Kidney epithelial cell (primary cell): ENCODE results near the gene IL27RA. TPM values are rescaled to one million over a fixed set of nuclear protein-coding genes. Genes with fewer than 3 reads are reported as not detected.

Source experiments
- DNase-seq: peaks from one replicate; pipeline ENCODE4 v3.0.0-alpha.2; 2010; ENCODE audit warnings: low read depth
- H3K27me3 ChIP-seq: 2 replicates; pipeline ENCODE4 v1.6.0; 2011; ENCODE audit warnings: low read length; ENCODE audit not compliant: control insufficient read depth, insufficient read depth
- H3K36me3 ChIP-seq: 2 replicates; pipeline ENCODE4 v1.5.1; 2011; ENCODE audit warnings: low read length; ENCODE audit not compliant: control insufficient read depth, insufficient read depth
- H3K4me3 ChIP-seq: 2 replicates; pipeline ENCODE4 v1.5.1; 2011; ENCODE audit warnings: low read depth, mild to moderate bottlenecking, control low read depth, low read length
- total RNA-seq: library from RNA; depleted of rRNA; stranded (reverse); fragments of >200 nt; gene quantifications from 2 replicates; pipeline ENCODE4 v1.2.3, GENCODE V29; 2015
- TF ChIP-seq, protein P1 (sequence below): IDR thresholded peaks from 2 replicates; pipeline ENCODE4 v1.5.1; 2011; ENCODE audit warnings: mild to moderate bottlenecking, moderate library complexity, low read length, control low read depth, inconsistent platforms; ENCODE audit not compliant: insufficient read depth, poor library complexity, severe bottlenecking

The IL27RA gene
- 4.1 and 7.5 TPM in 2 replicates for total RNA-seq

DNA sequence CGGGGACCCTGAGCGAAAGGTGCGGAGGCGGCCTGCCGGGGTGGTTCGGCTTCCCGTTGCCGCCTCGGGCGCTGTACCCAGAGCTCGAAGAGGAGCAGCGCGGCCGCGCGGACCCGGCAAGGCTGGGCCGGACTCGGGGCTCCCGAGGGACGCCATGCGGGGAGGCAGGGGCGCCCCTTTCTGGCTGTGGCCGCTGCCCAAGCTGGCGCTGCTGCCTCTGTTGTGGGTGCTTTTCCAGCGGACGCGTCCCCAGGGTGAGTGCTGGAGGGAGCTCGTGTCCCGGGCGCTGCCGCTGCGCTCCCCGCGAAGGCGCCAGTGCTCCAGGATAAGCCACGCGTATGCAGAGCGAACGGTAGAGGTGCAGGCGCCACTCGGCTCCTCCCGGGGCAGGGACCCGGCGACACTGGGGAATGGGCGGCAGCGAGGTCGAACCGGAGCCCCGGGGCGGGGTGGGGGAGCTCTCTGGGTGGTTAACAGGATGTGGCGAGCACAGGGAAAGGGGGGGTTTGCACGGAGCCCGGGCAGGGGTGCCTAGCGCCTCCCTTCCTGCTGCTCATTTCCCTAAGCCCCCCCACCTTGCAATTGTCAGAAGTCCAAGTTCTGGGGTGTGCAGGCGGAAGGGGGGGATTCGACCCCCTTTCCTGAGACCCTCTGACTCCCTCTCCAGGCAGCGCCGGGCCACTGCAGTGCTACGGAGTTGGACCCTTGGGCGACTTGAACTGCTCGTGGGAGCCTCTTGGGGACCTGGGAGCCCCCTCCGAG is at the start of gene IL27RA:
IL27RA (plus strand) TSS at position 44 of the 762 bp plus-strand sequence; CDS start at position 155, 111 bp downstream.
- Histone ChIP-seq H3K4me3 (peak within 1 kb of the TSS; percentile 50), H3K36me3 (no peaks in the 10 kb centered on the region), H3K27me3 (peaks cover 8% of the 10 kb centered on the region)
- TF ChIP-seq, protein P1, sequence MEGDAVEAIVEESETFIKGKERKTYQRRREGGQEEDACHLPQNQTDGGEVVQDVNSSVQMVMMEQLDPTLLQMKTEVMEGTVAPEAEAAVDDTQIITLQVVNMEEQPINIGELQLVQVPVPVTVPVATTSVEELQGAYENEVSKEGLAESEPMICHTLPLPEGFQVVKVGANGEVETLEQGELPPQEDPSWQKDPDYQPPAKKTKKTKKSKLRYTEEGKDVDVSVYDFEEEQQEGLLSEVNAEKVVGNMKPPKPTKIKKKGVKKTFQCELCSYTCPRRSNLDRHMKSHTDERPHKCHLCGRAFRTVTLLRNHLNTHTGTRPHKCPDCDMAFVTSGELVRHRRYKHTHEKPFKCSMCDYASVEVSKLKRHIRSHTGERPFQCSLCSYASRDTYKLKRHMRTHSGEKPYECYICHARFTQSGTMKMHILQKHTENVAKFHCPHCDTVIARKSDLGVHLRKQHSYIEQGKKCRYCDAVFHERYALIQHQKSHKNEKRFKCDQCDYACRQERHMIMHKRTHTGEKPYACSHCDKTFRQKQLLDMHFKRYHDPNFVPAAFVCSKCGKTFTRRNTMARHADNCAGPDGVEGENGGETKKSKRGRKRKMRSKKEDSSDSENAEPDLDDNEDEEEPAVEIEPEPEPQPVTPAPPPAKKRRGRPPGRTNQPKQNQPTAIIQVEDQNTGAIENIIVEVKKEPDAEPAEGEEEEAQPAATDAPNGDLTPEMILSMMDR = peak; percentile 87
- no peak for DNase-seq

DNA sequence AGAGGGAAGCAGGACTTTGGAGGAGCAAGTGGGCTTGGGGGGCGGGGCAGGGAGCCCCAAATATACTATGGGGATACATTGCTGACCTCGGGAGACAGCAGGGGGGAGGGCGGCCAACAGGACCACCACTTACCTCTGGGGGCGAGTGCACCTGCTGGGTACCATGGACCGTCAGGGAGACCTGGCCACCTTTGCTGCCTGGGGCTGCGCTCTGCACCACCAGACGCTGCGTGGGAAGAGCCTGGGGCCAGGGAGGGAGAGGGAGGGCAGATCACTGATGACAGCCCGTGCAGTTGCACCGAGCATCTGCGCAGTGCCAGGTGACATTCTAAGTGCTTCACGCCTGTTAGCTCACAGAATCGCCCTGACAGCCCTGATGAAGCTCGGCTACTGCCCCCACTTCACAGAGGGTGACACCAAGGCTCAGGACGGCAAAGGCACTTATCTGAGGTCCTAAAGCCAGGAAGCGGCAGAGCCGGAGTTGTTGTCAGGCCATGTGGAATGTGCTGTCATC is 49.5 kb upstream of the IL27RA start:
- H3K36me3 ChIP-seq = no peaks in the 10 kb centered on the region
- H3K27me3 ChIP-seq = no peaks in the 10 kb centered on the region
- no peak for DNase-seq
- TF ChIP-seq, protein P1 = no peak
- H3K4me3 ChIP-seq = no peak overlapping the region

DNA sequence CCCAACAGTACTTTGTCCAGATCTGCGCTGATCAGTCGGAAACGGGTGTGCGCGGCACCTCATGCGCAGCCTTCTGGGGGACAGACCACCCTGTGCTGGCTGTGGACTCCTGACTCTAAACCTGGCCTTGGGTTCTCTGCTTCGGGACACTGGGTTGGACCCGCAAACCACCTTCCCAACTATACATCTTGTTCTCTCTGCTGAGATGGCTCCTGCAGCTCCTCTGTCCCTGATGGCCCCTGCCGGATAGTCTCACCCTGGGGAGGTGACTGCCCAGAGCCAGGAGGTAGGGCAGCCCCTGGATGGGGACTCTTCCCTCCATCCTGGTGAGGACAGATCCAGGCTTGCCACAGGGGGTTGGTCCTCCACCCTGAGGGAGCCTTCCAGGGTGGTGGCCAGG is 48.8 kb upstream of the IL27RA start:
- peaks cover 1% of the 10 kb centered on the region for H3K36me3 ChIP-seq

DNA sequence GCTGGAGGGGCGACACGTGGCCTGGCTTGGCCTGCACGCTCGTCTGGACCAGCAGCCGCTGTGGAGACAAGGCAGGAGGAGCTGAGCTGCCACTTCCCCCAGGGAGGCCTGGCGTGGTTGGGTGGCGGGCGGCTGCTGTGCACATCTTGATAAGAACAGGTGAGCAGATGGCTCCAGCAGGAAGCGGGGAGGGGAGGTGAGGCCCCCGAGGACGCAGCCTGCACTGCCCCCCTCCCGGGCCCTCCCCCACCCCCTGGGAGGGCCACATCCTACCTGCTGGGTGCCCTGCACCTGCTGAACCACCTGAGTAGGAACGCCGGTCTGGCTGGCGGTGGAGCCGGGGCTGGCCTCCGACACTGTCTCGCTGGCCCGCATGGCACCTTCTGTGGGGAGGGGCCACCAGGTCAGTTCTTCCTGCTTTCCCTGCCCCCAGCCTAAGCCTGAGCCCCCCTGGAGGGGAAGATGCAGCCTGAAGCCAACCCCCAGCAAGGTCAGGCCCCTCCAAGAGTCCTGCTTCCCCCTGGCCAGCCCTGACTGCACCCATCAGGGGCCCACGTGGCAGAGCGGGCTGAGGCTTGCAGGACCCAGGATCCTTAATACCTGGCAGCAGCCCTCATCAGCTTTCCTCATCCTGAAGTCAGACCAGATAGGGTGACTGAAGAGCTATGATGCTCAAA is 48.2 kb upstream of the IL27RA start:
- TF ChIP-seq, protein P1 = no peak
- Histone ChIP-seq H3K36me3 (peaks cover 1% of the 10 kb centered on the region), H3K27me3 (no peaks in the 10 kb centered on the region), H3K4me3 (no peak overlapping the region)
- DNase-seq = no peak

More for the DNA sequence above, 48.8 kb upstream of the IL27RA start:
- TF ChIP-seq, protein P1 = no peak
- Histone ChIP-seq H3K4me3 (no peak overlapping the region), H3K27me3 (no peaks in the 10 kb centered on the region)
- DNase-seq = no peak

DNA sequence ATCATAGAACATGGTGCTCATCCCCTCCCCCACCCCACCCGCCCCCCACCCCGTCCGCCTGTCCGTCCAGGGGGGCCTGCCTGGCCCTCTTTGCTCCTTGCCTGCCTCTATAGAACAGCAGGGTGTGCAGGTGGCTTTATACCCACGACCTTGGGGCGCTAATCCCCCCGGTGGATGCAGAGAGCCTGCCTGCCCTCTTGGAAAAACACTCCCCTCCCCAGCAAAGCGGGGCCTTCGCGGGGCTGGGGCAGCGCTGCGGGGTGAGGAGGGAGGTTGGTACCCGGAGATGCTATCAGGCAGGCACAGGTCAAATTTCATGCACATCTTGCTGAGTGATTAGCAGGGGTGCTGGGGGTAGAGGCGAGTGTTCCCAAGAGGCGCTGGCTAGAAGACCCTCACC is 47.4 kb upstream of the IL27RA start:
- H3K27me3 ChIP-seq = no peaks in the 10 kb centered on the region
- no peak for DNase-seq
- peaks cover 1% of the 10 kb centered on the region for H3K36me3 ChIP-seq
- H3K4me3 ChIP-seq = no peak overlapping the region
- TF ChIP-seq, protein P1 = no peak
